ENCODE results near the gene SHCBP1L.

The SHCBP1L gene

GRCh38 chr1:182962554-182963115 lies 9.7 kb upstream of the SHCBP1L start:
- TF ChIP-seq MAX (IDR thresholded peaks at IDR 0.05; ENCODE audit: low read depth, low read length) (peak; percentile 61), MYC (IDR thresholded peaks at IDR 0.05; ENCODE audit: low read depth, low read length) (peak; percentile 55), POLR2A (IDR thresholded peaks at IDR 0.05; ENCODE audit: extremely low read depth, insufficient read length) (no peak), CTCF (IDR thresholded peaks at IDR 0.05; ENCODE audit: low read depth, low read length) (peak; percentile 75)
- DNase-seq (ENCODE audit: low read depth): peak; percentile 86
- peak overlapping the region; percentile 57 for H3K4me3 ChIP-seq (ENCODE audit: low read depth, low read length)

- TF ChIP-seq POLR2A (IDR thresholded peaks at IDR 0.05; ENCODE audit: extremely low read depth, insufficient read length) (no peak), CTCF (IDR thresholded peaks at IDR 0.05; ENCODE audit: low read depth, low read length) (no peak), MYC (IDR thresholded peaks at IDR 0.05; ENCODE audit: low read depth, low read length) (no peak), MAX (IDR thresholded peaks at IDR 0.05; ENCODE audit: low read depth, low read length) (no peak)
- DNase-seq (ENCODE audit: low read depth): no peak
- no peak overlapping the region for H3K4me3 ChIP-seq (ENCODE audit: low read depth, low read length)
These were observed 7.1 kb upstream of the SHCBP1L start for GRCh38 chr1:182960046-182960445.

GRCh38 chr1:182957902-182958395 lies 5.0 kb upstream of the SHCBP1L start:
- no peak for DNase-seq (ENCODE audit: low read depth)
- no peak for TF ChIP-seq MAX (IDR thresholded peaks at IDR 0.05; ENCODE audit: low read depth, low read length)
- TF ChIP-seq CTCF (IDR thresholded peaks at IDR 0.05; ENCODE audit: low read depth, low read length): no peak
- TF ChIP-seq MYC (IDR thresholded peaks at IDR 0.05; ENCODE audit: low read depth, low read length): no peak
- TF ChIP-seq POLR2A (IDR thresholded peaks at IDR 0.05; ENCODE audit: extremely low read depth, insufficient read length): no peak
- H3K4me3 ChIP-seq (ENCODE audit: low read depth, low read length): no peak overlapping the region

- H3K4me3 ChIP-seq (ENCODE audit: low read depth, low read length): no peak overlapping the region
- TF ChIP-seq POLR2A (IDR thresholded peaks at IDR 0.05; ENCODE audit: extremely low read depth, insufficient read length): no peak
These were observed 3.9 kb upstream of the SHCBP1L start for GRCh38 chr1:182956708-182957365.

GRCh38 chr1:182955596-182956588 lies 2.9 kb upstream of the SHCBP1L start:
- H3K4me3 ChIP-seq (ENCODE audit: low read depth, low read length): no peak overlapping the region
- peak; percentile 79 for DNase-seq (ENCODE audit: low read depth)
- TF ChIP-seq CTCF (IDR thresholded peaks at IDR 0.05; ENCODE audit: low read depth, low read length) (no peak), MAX (IDR thresholded peaks at IDR 0.05; ENCODE audit: low read depth, low read length) (no peak), POLR2A (IDR thresholded peaks at IDR 0.05; ENCODE audit: extremely low read depth, insufficient read length) (no peak), MYC (IDR thresholded peaks at IDR 0.05; ENCODE audit: low read depth, low read length) (no peak)

More at GRCh38 chr1:182956708-182957365, 3.9 kb upstream of the SHCBP1L start:
- no peak for DNase-seq (ENCODE audit: low read depth)

Data from NB4 (cell line).